Chondrocyte (in vitro differentiated cells): Measurements from ENCODE around the gene SMURF2. TPM values are rescaled to one million over a fixed set of nuclear protein-coding genes. Genes with fewer than 3 reads are reported as not detected.

Experiments used
- DNase-seq: peaks from one replicate; pipeline ENCODE4 v3.0.0; 2021; ENCODE audit warnings: mixed read lengths, low spot score
- H3K27ac Mint-ChIP-seq: one replicate; pipeline ENCODE4 v1.8.0; 2021; ENCODE audit warnings: mild to moderate bottlenecking, moderate library complexity, mixed read lengths; ENCODE audit not compliant: unreplicated experiment
- H3K27me3 Mint-ChIP-seq: 2 replicates; pipeline ENCODE4 v1.8.0; 2021; ENCODE audit warnings: low read depth, mixed read lengths
- H3K36me3 Mint-ChIP-seq: 2 replicates; pipeline ENCODE4 v1.8.0; 2021; ENCODE audit warnings: low read depth, mixed read lengths
- H3K4me1 Mint-ChIP-seq: 2 replicates; pipeline ENCODE4 v1.8.0; 2021; ENCODE audit warnings: low read depth, mild to moderate bottlenecking, mixed read lengths
- H3K4me3 Mint-ChIP-seq: one replicate; pipeline ENCODE4 v1.8.0; 2021; ENCODE audit warnings: mild to moderate bottlenecking, moderate library complexity, mixed read lengths; ENCODE audit not compliant: unreplicated experiment
- H3K9me3 Mint-ChIP-seq: 2 replicates; pipeline ENCODE4 v1.8.0; 2021; ENCODE audit warnings: low read depth, mixed read lengths
- total RNA-seq: library from RNA; stranded (reverse); gene quantifications from 3 replicates; pipeline ENCODE4 v1.2.1, GENCODE V29; 2021
- TF ChIP-seq, protein P1 (sequence below): fragments of 200-600 bp; sonication (generic); IDR thresholded peaks from 2 replicates; pipeline ENCODE4 v1.5.0; 2021; ENCODE audit warnings: antibody characterized with exemption, mild to moderate bottlenecking, moderate library complexity

The SMURF2 gene
- total RNA-seq, 1 donor from 2014 or later = 36.2 TPM

- DNase-seq = no peak
- Mint-ChIP-seq H3K4me1 (peaks cover 18% of the 10 kb centered on the region), H3K9me3 (no peaks in the 10 kb centered on the region), H3K36me3 (peaks cover 32% of the 10 kb centered on the region), H3K4me3 (no peak overlapping the region), H3K27me3 (no peaks in the 10 kb centered on the region), H3K27ac (no peak overlapping the region)
- TF ChIP-seq, protein P1, sequence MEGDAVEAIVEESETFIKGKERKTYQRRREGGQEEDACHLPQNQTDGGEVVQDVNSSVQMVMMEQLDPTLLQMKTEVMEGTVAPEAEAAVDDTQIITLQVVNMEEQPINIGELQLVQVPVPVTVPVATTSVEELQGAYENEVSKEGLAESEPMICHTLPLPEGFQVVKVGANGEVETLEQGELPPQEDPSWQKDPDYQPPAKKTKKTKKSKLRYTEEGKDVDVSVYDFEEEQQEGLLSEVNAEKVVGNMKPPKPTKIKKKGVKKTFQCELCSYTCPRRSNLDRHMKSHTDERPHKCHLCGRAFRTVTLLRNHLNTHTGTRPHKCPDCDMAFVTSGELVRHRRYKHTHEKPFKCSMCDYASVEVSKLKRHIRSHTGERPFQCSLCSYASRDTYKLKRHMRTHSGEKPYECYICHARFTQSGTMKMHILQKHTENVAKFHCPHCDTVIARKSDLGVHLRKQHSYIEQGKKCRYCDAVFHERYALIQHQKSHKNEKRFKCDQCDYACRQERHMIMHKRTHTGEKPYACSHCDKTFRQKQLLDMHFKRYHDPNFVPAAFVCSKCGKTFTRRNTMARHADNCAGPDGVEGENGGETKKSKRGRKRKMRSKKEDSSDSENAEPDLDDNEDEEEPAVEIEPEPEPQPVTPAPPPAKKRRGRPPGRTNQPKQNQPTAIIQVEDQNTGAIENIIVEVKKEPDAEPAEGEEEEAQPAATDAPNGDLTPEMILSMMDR = no peak
Measured at GRCh38 chr17:64535357-64535756, 126.8 kb downstream of the SMURF2 start.

DNA sequence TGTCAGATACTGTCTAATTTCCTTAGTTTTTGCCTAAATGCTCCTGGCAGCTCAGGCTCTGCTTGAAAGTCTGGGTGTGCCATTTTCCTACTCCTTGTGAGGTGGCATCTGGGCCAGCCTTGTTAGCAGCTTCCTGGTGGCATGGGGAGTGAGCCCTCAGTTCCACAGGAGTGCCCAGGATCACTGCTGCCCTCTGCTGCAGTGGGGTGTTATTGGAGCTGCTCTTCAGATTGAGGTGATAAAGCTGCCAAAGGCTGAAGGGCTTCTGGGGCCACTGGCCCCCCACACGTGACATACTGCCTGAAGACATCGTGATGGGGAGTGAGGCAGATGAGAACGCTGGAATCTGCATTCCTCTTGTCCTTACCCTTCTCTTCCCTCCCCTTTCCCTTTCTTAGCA is 127.9 kb downstream of the SMURF2 start:
- H3K36me3 Mint-ChIP-seq = peaks cover 39% of the 10 kb centered on the region
- no peak overlapping the region for H3K27ac Mint-ChIP-seq
- no peaks in the 10 kb centered on the region for H3K9me3 Mint-ChIP-seq
- H3K4me1 Mint-ChIP-seq = peaks cover 22% of the 10 kb centered on the region
- DNase-seq = no peak
- no peaks in the 10 kb centered on the region for H3K27me3 Mint-ChIP-seq
- no peak overlapping the region for H3K4me3 Mint-ChIP-seq
- TF ChIP-seq, protein P1 = peak; percentile 34

DNA sequence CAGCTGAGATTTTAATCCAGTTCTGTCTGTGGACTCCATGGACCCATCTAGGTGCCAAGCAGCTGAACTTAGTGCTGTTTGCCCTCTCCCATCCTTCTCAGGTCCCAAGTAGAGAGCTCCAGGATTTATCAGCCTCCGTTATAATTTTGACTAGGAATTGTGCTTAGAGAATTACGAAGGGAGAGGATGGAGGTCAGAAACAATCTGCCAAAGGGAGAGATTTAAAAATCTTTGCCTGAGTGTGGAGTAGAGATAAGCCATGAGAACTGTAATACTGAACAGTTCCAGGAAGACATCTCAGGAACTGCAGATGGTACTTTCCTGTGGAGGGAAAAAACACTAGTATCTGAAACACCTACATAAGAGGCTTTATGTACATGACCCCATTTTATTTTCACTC is 128.3 kb downstream of the SMURF2 start:
- Mint-ChIP-seq H3K27me3 (no peaks in the 10 kb centered on the region), H3K9me3 (no peaks in the 10 kb centered on the region), H3K27ac (no peak overlapping the region), H3K4me1 (peaks cover 22% of the 10 kb centered on the region), H3K4me3 (no peak overlapping the region), H3K36me3 (peaks cover 40% of the 10 kb centered on the region)
- no peak for DNase-seq
- TF ChIP-seq, protein P1 = no peak

DNA sequence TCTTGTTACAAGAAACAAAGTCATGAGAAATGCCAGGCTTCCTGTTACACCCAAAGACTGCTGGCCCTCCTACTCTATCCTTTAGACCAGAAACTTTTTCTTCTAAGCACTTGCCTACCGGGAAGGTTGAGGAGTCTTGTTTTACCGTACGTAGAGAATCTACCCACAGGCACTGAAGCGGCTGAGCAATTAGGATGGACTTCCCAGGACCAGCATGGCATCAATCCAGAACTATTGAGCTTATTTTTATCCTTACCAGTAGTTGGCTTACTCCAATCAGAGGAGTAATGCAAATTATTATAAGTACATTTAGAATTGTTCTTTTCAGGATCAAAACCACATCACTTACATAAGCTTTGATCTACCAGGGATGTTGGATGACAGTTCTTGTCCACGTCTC is 129.7 kb downstream of the SMURF2 start:
- Mint-ChIP-seq H3K9me3 (no peaks in the 10 kb centered on the region), H3K4me3 (no peak overlapping the region), H3K4me1 (peaks cover 22% of the 10 kb centered on the region), H3K27me3 (no peaks in the 10 kb centered on the region), H3K36me3 (peaks cover 37% of the 10 kb centered on the region), H3K27ac (peak overlapping the region; percentile 52)
- no peak for DNase-seq
- TF ChIP-seq, protein P1 = no peak

- H3K36me3 Mint-ChIP-seq = peaks cover 38% of the 10 kb centered on the region
- peak overlapping the region; percentile 52 for H3K27ac Mint-ChIP-seq
Measured at GRCh38 chr17:64531955-64532371, 130.1 kb downstream of the SMURF2 start.

More at GRCh38 chr17:64531955-64532371, 130.1 kb downstream of the SMURF2 start:
- H3K27me3 Mint-ChIP-seq = no peaks in the 10 kb centered on the region
- H3K4me1 Mint-ChIP-seq = peaks cover 22% of the 10 kb centered on the region
- TF ChIP-seq, protein P1 = peak; percentile 8
- H3K9me3 Mint-ChIP-seq = no peaks in the 10 kb centered on the region
- H3K4me3 Mint-ChIP-seq = no peak overlapping the region
- DNase-seq = no peak
